H54 (cell line): Measurements from ENCODE around the gene PIGP.
"Not testable (repeated sequence)": the region's sequence is repeated elsewhere in the genome, so short reads cannot be mapped to it uniquely, and the experiment has no call there.

Experiments used
- DNase-seq: peaks from one replicate; pipeline ENCODE4 v3.0.0; 2011; ENCODE audit warnings: low spot score, mixed read lengths; ENCODE audit not compliant: insufficient read length
- FAIRE-seq: peaks from 3 replicates; lab custom pipeline; 2011; peaks lifted over from hg19 to GRCh38; lab: Jason Lieb, UNC
- POLR2A ChIP-seq: IDR thresholded peaks from 2 replicates; pipeline ENCODE4 v1.6.1; 2011; ENCODE audit warnings: low read depth, mild to moderate bottlenecking, low read length

Gene PIGP

DNA sequence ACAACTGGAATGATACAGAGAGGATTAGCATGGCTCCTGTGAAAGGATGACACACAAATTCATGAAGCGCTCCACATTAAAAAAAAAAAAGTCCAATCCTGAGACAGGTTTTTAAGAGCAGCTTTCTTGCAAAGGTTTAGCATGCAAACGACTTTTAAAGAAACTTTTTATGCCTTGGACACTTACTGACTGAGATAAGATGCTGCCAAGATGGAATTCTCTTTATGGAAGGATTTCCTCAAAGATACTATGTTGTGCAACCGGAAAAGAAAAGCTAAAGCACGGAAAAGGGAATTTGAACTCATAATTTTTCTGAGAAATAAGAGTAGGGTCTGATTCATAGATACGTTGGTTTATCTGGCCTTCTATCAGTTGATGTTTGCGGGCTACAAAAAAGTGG lies 27.3 kb downstream of the PIGP start:
- DNase-seq: no peak
- TF ChIP-seq POLR2A: no peak
- no peak for FAIRE-seq

GRCh38 chr21:37045149-37045548 lies 27.7 kb downstream of the PIGP start:
- no peak for FAIRE-seq
- TF ChIP-seq POLR2A: no peak
- DNase-seq: no peak

- no peak for DNase-seq
- TF ChIP-seq POLR2A: no peak
- FAIRE-seq: no peak
Measured at GRCh38 chr21:37044643-37045042, 28.2 kb downstream of the PIGP start.

GRCh38 chr21:37043818-37044217 lies 29.1 kb downstream of the PIGP start:
- no peak for TF ChIP-seq POLR2A
- DNase-seq (no peak), FAIRE-seq (no peak)

DNA sequence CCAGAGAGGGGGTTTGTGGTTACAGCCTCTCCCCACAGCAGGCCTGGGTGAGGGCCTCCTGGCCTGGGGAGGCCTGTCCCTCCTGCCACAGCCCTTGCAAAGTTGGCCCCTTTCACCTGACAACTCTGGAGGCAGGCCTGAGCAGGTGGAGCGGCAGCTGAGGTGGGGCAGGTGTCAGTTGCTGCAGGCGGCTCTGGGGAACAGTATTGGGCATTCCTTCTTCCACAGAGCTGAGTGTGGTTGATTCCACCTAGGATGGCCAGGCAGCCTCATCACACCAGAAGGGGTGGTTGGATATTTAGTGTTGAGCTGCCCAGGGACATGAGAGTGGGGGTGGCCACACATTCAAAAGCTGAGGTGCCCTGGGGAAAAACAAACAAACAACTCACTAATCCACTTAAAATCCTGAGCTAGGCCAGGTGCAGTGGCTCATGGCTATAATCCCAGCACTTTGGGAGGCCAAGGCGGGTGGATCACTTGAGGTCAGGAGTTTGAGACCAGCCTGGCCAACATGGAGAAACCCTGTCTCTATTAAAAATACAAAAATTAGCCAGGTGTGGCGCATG lies 31.1 kb downstream of the PIGP start:
- TF ChIP-seq POLR2A: no peak
- FAIRE-seq (no peak), DNase-seq (no peak)

DNA sequence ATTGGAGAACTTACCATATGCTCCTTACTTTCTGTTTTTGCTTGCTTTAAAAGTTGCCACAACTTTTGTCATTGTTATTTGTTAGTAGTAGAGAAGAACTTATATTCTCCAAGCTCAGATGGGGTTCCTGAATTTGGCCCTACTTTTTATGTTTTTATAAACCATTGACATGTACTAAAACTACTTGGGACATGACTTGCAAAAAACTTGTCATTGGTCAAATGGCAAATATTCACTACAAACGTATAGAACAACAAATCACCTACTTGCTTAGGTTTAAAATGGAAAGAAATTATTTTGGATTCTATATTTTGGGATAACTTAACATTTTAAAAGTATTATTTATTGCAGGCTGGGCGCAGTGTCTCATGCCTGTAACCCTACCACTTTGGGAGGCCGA lies 32.7 kb downstream of the PIGP start:
- no peak for TF ChIP-seq POLR2A
- FAIRE-seq (no peak), DNase-seq (no peak)

- no peak for DNase-seq
- TF ChIP-seq POLR2A: no peak
- FAIRE-seq: no peak
Measured at GRCh38 chr21:37039411-37040075, 33.3 kb downstream of the PIGP start.

DNA sequence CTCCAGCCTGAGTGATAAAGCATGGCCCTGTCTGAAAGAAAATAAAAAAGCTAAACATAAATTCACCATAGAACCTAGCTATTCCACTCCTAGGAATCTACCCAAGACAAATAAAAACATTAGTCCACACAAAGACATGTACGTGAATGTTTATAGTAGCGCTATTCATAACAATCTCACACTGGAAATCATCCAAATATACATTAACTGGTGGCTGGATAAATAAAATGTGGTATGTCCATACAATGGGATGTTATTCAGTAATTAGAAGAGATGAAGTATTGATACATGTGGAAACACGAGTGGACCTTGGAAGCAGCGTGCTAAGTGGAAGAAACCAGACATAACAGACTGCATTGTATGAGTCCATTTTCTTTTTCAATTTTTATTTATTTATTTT lies 36.7 kb downstream of the PIGP start:
- DNase-seq (no peak), FAIRE-seq (no peak)
- TF ChIP-seq POLR2A: no peak

GRCh38 chr21:37034394-37034793 lies 38.5 kb downstream of the PIGP start:
- not testable (repeated sequence) for FAIRE-seq, DNase-seq

DNA sequence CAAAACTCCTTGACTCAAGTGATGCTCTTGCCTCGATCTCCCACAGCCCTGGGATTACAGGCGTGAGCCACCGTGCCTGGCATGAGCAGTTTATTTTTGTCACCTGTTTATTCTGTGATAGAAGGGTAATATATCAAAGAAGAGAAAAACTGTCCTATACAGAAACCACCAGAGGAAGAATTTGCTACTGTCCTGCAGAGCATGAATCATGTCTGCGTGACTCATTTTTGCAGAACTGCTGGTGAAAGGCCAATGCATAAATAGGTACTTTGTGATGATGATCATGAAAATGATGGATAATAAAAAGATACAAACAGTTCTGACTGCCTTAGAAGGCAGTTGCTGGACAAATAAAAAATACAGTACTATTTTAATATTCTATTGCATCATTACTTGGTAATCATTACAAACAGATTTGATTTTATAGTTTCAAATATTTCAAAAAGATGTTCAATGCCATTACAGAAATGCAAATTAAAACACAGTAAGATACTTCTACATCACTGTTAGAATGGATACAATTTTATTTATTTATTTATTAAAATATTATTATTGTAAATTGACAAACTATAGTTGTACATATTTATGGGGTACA lies 39.9 kb downstream of the PIGP start:
- DNase-seq (peak; percentile 47), FAIRE-seq (peak; percentile 52)
- no peak for TF ChIP-seq POLR2A

- DNase-seq: no peak
- FAIRE-seq: no peak
- no peak for TF ChIP-seq POLR2A
Measured at GRCh38 chr21:37032293-37032692, 40.6 kb downstream of the PIGP start.

DNA sequence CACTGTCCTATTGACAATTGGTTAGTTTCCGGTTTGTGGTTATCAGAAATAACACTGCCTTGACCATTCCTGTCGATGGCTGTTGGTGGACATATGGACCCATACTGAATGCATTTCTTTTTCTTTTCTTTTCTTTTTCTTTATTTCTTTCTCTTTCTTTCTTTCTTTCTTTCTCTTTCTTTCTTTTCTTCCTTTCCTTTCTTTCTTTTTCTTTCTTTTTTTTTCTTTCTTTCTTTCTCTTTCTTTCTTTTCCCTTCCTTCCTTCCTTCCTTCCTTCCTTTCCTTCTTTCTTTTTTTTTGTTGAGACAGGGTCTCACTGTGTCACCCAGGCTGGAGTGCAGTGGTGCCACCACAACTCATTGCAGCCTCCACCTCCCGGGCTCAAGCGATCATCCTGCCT lies 42.0 kb downstream of the PIGP start:
- TF ChIP-seq POLR2A: no peak
- FAIRE-seq (no peak), DNase-seq (no peak)

DNA sequence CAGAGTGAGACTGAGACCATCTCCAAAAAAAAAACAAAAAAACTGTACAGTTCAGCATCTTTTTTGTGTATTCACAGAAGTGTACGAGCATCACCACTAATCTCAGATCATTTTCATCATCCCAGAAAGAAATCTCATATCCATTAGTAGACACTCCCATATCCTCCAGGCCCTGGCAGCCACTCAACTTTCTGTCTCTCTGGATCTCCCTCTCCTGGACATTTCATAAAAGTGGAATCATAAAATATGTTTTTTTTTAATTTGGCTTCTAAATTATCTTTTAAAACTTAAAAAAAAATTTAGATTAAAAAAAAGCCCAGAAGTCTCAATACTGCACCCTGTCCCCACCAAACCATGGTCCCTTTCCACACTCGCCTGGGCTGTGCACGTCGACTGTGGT lies 44.3 kb downstream of the PIGP start:
- no peak for TF ChIP-seq POLR2A
- no peak for DNase-seq
- no peak for FAIRE-seq

DNA sequence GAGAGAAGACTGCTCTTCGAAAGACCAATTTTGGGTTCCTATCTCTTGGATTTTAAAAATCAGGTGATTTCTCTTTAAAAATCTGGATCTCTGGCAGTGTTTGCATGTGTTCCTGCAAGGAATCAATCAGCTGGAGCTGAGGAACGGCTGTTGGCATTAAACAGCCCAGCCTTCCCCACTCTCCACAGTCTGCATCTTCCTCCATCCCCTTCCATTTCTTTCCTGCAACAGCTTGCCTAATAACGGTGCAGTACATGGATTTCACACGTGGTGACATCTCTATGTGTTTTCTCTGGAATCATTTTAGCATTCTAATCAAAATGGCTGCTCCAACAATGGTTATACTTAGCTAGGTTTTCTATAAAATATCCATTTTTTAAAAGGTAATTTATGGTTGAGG lies 46.4 kb downstream of the PIGP start:
- no peak for TF ChIP-seq POLR2A
- DNase-seq (no peak), FAIRE-seq (no peak)
